GM21360 (cell line): ENCODE results near the gene PLXDC2.

Experiments
- ATAC-seq: cut with Tn5 transposase; IDR thresholded peaks from one replicate; pipeline ENCODE4 v1.9.1; 2021; ENCODE audit warnings: mild to moderate bottlenecking, moderate library complexity; ENCODE audit not compliant: unreplicated experiment

The PLXDC2 gene

GRCh38 chr10:19932806-19933371 is 116.7 kb downstream of the PLXDC2 start:
- ATAC-seq = no peak

GRCh38 chr10:19933772-19934171 is 117.5 kb downstream of the PLXDC2 start:
- no peak for ATAC-seq

GRCh38 chr10:19935176-19935575 is 118.9 kb downstream of the PLXDC2 start:
- no peak for ATAC-seq

- no peak for ATAC-seq
Measured at GRCh38 chr10:19936289-19936688, 120.1 kb downstream of the PLXDC2 start.

GRCh38 chr10:19937989-19938388 is 121.8 kb downstream of the PLXDC2 start:
- no peak for ATAC-seq

GRCh38 chr10:19941206-19941880 is 125.1 kb downstream of the PLXDC2 start:
- ATAC-seq = no peak

GRCh38 chr10:19944911-19945663 is 128.9 kb downstream of the PLXDC2 start:
- ATAC-seq = no peak

GRCh38 chr10:19946245-19946644 is 130.0 kb downstream of the PLXDC2 start:
- ATAC-seq = no peak

GRCh38 chr10:19946791-19947190 is 130.6 kb downstream of the PLXDC2 start:
- ATAC-seq = no peak

GRCh38 chr10:19947215-19947614 is 131.0 kb downstream of the PLXDC2 start:
- no peak for ATAC-seq

GRCh38 chr10:19947656-19948055 is 131.4 kb downstream of the PLXDC2 start:
- ATAC-seq = no peak

GRCh38 chr10:19952224-19953010 is 136.2 kb downstream of the PLXDC2 start:
- no peak for ATAC-seq

- no peak for ATAC-seq
Measured at GRCh38 chr10:19954601-19955000, 138.4 kb downstream of the PLXDC2 start.

GRCh38 chr10:19956516-19957032 is 140.3 kb downstream of the PLXDC2 start:
- no peak for ATAC-seq

GRCh38 chr10:19958787-19959186 is 142.6 kb downstream of the PLXDC2 start:
- no peak for ATAC-seq

- no peak for ATAC-seq
Measured at GRCh38 chr10:19961076-19962053, 145.1 kb downstream of the PLXDC2 start.

- no peak for ATAC-seq
Measured at GRCh38 chr10:19964625-19965024, 148.4 kb downstream of the PLXDC2 start.

- ATAC-seq = no peak
Measured at GRCh38 chr10:19966751-19967150, 150.5 kb downstream of the PLXDC2 start.

- ATAC-seq = no peak
Measured at GRCh38 chr10:19967981-19968380, 151.7 kb downstream of the PLXDC2 start.

- ATAC-seq = no peak
Measured at GRCh38 chr10:19968745-19969144, 152.5 kb downstream of the PLXDC2 start.
